Measurements from ENCODE around the gene B3GAT2.

Gene B3GAT2

DNA sequence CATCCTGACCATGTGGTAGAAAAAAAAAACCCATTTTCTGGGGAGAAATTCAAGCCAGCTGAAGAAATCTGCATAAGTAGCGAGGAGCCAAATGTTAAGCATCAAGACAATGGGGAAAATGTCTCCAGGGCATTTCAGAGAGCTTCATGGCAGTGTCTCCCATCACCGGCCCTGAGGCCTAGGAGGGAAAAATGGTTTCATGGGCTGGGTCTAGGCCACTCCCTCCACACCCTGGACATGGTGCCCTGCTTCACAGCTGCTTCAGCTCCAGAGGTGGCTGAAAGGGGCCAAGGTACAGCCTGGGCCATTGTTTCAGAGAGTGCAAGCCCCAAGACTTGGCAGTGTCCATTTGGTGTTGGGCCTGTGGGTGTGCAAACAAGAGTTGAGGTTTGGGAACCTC is 34.4 kb upstream of the B3GAT2 start:
- Mint-ChIP-seq H3K27ac (no peak overlapping the region), H3K4me3 (no peak overlapping the region), H3K9me3 (no peaks in the 10 kb centered on the region), H3K36me3 (ENCODE audit: low read depth) (no peaks in the 10 kb centered on the region), H3K4me1 (no peaks in the 10 kb centered on the region), H3K27me3 (ENCODE audit: low read depth, poor library complexity) (peaks cover 4% of the 10 kb centered on the region)
- no peak for DNase-seq
- TF ChIP-seq, protein P1, sequence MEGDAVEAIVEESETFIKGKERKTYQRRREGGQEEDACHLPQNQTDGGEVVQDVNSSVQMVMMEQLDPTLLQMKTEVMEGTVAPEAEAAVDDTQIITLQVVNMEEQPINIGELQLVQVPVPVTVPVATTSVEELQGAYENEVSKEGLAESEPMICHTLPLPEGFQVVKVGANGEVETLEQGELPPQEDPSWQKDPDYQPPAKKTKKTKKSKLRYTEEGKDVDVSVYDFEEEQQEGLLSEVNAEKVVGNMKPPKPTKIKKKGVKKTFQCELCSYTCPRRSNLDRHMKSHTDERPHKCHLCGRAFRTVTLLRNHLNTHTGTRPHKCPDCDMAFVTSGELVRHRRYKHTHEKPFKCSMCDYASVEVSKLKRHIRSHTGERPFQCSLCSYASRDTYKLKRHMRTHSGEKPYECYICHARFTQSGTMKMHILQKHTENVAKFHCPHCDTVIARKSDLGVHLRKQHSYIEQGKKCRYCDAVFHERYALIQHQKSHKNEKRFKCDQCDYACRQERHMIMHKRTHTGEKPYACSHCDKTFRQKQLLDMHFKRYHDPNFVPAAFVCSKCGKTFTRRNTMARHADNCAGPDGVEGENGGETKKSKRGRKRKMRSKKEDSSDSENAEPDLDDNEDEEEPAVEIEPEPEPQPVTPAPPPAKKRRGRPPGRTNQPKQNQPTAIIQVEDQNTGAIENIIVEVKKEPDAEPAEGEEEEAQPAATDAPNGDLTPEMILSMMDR (IDR thresholded peaks at IDR 0.05), result no peak

DNA sequence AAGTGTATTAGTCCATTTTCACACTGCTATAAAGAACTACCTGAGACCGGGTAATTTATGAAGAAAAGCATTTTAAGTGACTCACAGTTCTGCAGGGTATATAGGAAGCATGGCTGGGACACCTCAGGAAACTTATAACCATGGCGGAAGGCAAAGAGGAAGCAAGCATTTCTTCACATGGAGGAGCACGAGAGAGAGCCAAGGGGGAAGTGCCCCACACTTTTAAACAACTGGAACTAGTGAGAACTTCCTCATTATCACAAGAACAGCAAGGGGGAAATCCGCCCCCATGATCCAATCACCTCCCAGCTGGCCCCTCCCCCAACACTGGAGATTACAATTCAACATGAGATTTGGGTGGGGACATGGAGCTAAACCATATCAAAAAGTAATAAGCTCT is 28.3 kb upstream of the B3GAT2 start:
- Mint-ChIP-seq H3K4me3 (no peak overlapping the region), H3K27me3 (ENCODE audit: low read depth, poor library complexity) (no peaks in the 10 kb centered on the region), H3K27ac (no peak overlapping the region), H3K4me1 (no peaks in the 10 kb centered on the region), H3K36me3 (ENCODE audit: low read depth) (no peaks in the 10 kb centered on the region), H3K9me3 (no peaks in the 10 kb centered on the region)
- DNase-seq, result no peak
- TF ChIP-seq, protein P1 (IDR thresholded peaks at IDR 0.05), result no peak

DNA sequence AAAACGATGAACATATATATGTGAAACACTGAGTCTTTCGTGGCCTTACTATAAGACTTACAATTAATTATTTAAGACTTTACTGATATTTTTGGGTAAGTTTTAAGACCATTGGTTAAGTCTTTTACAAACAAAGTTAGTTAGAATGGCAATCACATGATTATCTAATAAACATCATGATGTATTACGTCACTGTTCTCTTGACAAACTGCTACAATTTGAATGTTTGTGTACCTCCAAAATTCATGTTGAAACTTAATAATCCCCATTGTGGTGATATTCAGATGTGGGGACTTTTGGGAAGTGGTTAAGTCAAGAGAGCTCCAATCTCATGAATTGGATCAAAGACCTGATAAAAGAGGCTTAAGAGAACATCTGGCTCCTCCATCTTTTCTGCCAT is 25.9 kb upstream of the B3GAT2 start:
- DNase-seq, result no peak
- Mint-ChIP-seq H3K36me3 (ENCODE audit: low read depth) (no peaks in the 10 kb centered on the region), H3K27me3 (ENCODE audit: low read depth, poor library complexity) (peaks cover 6% of the 10 kb centered on the region), H3K4me1 (no peaks in the 10 kb centered on the region), H3K9me3 (no peaks in the 10 kb centered on the region), H3K4me3 (no peak overlapping the region), H3K27ac (no peak overlapping the region)
- TF ChIP-seq, protein P1 (IDR thresholded peaks at IDR 0.05), result no peak

DNA sequence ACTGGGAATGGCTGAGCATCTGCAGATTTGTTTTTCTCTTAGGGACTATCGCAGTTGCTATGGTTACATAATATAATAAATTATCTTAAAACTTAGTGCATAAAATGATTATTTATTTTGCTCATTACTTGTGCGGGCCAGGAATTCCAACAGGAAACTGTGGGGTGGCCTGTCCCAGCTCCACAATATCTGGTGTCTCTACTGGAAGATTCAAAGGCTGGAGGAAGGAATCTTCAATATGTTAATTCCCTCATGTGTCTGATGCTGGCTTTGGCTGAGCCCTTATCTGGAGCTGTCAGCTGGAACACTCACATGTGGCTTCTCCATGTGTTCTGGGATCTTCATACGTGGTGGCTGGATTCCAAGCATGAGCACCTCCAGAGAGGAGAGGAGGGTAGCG is 23.9 kb upstream of the B3GAT2 start:
- Mint-ChIP-seq H3K27ac (no peak overlapping the region), H3K4me1 (no peaks in the 10 kb centered on the region), H3K9me3 (no peaks in the 10 kb centered on the region), H3K4me3 (no peak overlapping the region), H3K27me3 (ENCODE audit: low read depth, poor library complexity) (peaks cover 21% of the 10 kb centered on the region), H3K36me3 (ENCODE audit: low read depth) (no peaks in the 10 kb centered on the region)
- no peak for DNase-seq
- TF ChIP-seq, protein P1 (IDR thresholded peaks at IDR 0.05), result no peak

DNA sequence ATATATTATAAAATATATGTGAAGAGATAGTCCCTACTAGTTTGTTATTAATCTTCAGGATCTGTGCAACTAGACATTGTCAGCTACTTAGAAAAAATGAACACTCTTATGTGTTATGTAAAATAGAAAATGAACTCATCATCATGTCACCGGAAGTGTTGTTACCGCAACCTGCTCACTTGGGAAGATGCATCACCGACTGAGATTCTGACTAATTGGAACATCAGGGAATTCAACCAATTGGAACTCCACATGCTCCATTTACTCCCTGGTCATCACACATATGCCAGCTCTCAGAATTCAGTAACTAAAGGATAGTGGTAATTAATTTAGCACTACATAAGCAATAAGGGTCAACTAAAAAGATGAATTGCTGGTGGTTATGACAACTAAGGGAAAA is 16.7 kb upstream of the B3GAT2 start:
- Mint-ChIP-seq H3K9me3 (peaks cover 8% of the 10 kb centered on the region), H3K27ac (no peak overlapping the region), H3K4me1 (no peaks in the 10 kb centered on the region), H3K27me3 (ENCODE audit: low read depth, poor library complexity) (peaks cover 22% of the 10 kb centered on the region), H3K36me3 (ENCODE audit: low read depth) (no peaks in the 10 kb centered on the region), H3K4me3 (no peak overlapping the region)
- DNase-seq, result no peak
- TF ChIP-seq, protein P1 (IDR thresholded peaks at IDR 0.05), result no peak

DNA sequence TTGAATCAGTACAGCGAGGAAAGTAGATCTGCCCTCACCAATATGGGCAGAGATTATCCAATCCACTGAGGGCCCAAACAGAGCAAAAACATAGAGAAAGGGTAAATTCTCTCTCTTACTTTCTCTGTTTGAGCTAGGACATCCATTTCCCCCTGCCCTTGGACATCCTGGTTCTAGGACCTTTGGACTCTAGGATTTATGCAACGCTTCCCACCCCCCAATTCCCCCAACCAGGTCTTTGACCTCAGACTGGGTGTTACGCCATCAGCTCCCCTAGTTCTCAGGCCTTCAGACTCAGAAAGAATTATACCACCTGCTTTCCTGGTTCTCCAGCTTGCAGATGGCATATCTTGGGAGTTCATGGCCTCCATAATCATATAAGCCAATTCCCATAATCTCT is 10.2 kb upstream of the B3GAT2 start:
- H3K4me3 Mint-ChIP-seq, result no peak overlapping the region
- H3K9me3 Mint-ChIP-seq, result no peaks in the 10 kb centered on the region
- DNase-seq, result no peak
- H3K27me3 Mint-ChIP-seq (ENCODE audit: low read depth, poor library complexity), result peaks cover 10% of the 10 kb centered on the region
- H3K36me3 Mint-ChIP-seq (ENCODE audit: low read depth), result no peaks in the 10 kb centered on the region
- no peak overlapping the region for H3K27ac Mint-ChIP-seq
- TF ChIP-seq, protein P1 (IDR thresholded peaks at IDR 0.05), result no peak
- H3K4me1 Mint-ChIP-seq, result no peaks in the 10 kb centered on the region
